Aorta (tissue), 5 donors: ENCODE results near the gene MPZL3. TPM values are rescaled to one million over a fixed set of nuclear protein-coding genes. Genes with fewer than 3 reads are reported as not detected.

Experiments
- ATAC-seq: fragments of 200-7000 bp; cut with Tn5 transposase; one replicate; pipeline ENCODE4 v1.9.1; 2022; ENCODE audit warnings: moderate library complexity; ENCODE audit not compliant: low FRiP score
- DNase-seq, 2 donors: peaks; one replicate each; pipeline ENCODE4 v3.0.0-alpha.2; 2020
- H3K27ac ChIP-seq, 2 donors: one replicate each; pipeline ENCODE4 v1.5.1; 2013; ENCODE audit warnings: low read length in 2 of 2, mild to moderate bottlenecking in 2 of 2, moderate library complexity in 2 of 2, control low read depth in 1 of 2, inconsistent platforms in 1 of 2, low read depth in 1 of 2
- H3K27me3 ChIP-seq, 2 donors: one replicate each; pipeline ENCODE4 v1.6.1; 2013; ENCODE audit warnings: control low read depth in 1 of 2, low read length in 1 of 2, mild to moderate bottlenecking in 1 of 2, moderate library complexity in 1 of 2; ENCODE audit not compliant: insufficient read depth in 2 of 2, control insufficient read depth in 1 of 2
- H3K36me3 ChIP-seq, 2 donors: one replicate each; pipeline ENCODE4 v1.6.1; 2013; ENCODE audit warnings: control low read depth in 1 of 2, low read length in 1 of 2, mild to moderate bottlenecking in 1 of 2; ENCODE audit not compliant: insufficient read depth in 2 of 2, control insufficient read depth in 1 of 2
- H3K4me1 ChIP-seq, 2 donors: one replicate each; pipeline ENCODE4 v1.6.1; 2013; ENCODE audit warnings: low read length in 2 of 2, control low read depth in 1 of 2, mild to moderate bottlenecking in 1 of 2, moderate library complexity in 1 of 2; ENCODE audit not compliant: insufficient read depth in 2 of 2, control insufficient read depth in 1 of 2
- H3K4me3 ChIP-seq, 2 donors: one replicate each; pipeline ENCODE4 v1.5.1; 2013; ENCODE audit warnings: low read length in 2 of 2, control low read depth in 1 of 2, mild to moderate bottlenecking in 1 of 2
- H3K9me3 ChIP-seq: one replicate; pipeline ENCODE4 v1.6.1; 2013; ENCODE audit warnings: mild to moderate bottlenecking, low read length; ENCODE audit not compliant: control insufficient read depth
- WGBS, 2 donors: extraction: QIAGEN DNeasy Blood & Tissue Kit; methylation state at CpG; one replicate each; pipeline ENCODE4 v1.1.7; 2013; 5-methylcytosine and 5-hydroxymethylcytosine counted together
- intact Hi-C, 2 donors: fragments of 100-400 bp; cut with DNase I; formaldehyde crosslinking; loops; one replicate each; pipeline versions ENCODE4 v1.14.2 to v1.15.0; 2022
- polyA plus RNA-seq, 2 donors: library from polyadenylated mRNA; stranded (reverse); fragments of 200-250 nt; gene quantifications; one replicate each; pipeline ENCODE4 v1.2.3, GENCODE V29; 2013
- total RNA-seq, 2 donors: library from RNA; stranded (reverse); fragmentation: NEBNext Ultra II Directional; extraction: Animal tissue kit (Norgen Biotek cat#: 25700); gene quantifications; one replicate each; pipeline ENCODE4 v1.2.1, GENCODE V29; 2021
- donor health status: healthy with polysubstance abuse.
- donor health status: Bipolar disorder and iron deficiency.
- donor health status: DM: no; HTN: no; CAD: no.
- donor health status: DM: no; HTN: no; CAD: no.
- donor health status: DM: yes; HTN: yes; CAD: no.

Gene MPZL3
- total and polyA plus RNA-seq, 4 donors = 0.33 to 2.7 (median 1.00) TPM

DNA sequence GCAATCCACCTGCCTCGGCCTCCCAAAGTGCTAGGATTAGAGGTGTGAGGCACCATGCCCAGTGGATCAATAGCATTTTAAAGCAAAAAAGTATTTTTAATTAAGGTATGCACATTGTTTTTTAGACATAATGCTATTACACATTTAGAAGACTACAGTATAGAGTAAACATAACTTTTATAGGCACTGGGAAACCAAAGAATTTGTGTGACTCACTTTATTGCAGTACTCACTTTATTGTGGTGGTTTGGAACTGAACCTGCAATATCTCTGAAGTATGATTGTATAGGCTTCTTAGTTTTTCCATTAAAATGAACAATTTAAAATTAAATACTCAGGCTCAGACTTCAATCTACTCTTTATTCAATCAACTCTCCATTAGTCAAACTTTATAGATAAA is 34.8 kb upstream of the MPZL3 start:
- DNase-seq (no peak), ATAC-seq (no peak)
- no peaks in the 10 kb centered on the region for H3K9me3 ChIP-seq
- 80 to 83% methylated on average over 1 of the region's 1 CpG for WGBS, 2 donors
- H3K27ac ChIP-seq = no peak overlapping the region
- no peaks in the 10 kb centered on the region for H3K27me3 ChIP-seq
- no peaks in the 10 kb centered on the region for H3K4me1 ChIP-seq
- no peak overlapping the region for H3K4me3 ChIP-seq
- intact Hi-C loops = no loop called here
- no peaks in the 10 kb centered on the region for H3K36me3 ChIP-seq

DNA sequence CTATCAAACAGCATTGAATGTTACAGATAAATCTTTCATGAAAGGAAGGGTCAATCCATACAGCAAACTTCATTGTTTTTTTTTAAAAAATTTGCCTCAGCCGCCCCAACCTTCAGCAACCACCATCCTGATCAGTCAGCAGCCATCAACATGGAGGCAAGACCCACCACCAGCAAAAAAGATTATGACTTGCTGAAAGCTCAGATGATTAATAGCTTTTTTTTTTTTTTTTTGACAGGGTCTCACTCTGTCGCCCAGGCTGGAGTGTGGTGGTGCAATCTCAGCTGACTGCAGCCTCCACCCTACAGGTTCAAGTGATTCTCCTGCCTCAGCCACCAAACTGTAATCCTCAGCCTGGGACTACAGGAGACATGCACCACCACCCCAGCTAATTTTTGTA is 34.4 kb upstream of the MPZL3 start:
- Histone ChIP-seq H3K4me1 (no peaks in the 10 kb centered on the region), H3K27ac (no peak overlapping the region), H3K27me3 (no peaks in the 10 kb centered on the region), H3K9me3 (no peaks in the 10 kb centered on the region), H3K4me3 (no peak overlapping the region), H3K36me3 (no peaks in the 10 kb centered on the region)
- intact Hi-C loops = no loop called here
- DNase-seq (no peak), ATAC-seq (no peak)
- WGBS, 2 donors = 62 to 75% methylated on average over 2 of the region's 2 CpGs

DNA sequence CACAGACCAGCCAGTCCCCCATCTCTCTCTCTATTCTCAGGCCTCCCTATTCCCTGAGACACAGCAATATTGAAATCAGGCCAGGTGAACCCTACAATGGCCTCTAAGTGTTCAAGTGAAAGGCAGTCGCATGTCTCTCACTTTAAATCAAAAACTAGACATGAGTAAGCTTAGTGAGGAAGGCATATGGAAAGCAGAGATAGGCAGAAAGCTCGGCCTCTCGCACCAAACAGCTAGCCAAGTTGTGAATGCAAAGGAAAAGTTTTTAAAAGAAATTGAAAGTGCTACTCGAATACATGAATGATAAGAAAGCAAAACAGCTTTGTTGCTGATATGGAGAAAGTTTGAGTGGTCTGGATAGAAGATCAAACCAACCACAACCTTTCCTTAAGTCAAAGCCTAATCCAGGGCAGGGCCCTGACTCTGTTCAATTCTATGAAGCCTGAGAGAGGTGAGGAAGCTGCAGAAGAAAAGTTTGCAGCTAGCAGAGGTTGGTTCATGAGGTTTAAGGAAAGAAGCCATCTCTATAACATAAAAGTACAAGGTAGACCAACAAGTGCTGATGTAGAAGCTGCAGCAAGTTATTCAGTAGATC is 31.7 kb upstream of the MPZL3 start:
- no peaks in the 10 kb centered on the region for H3K4me1 ChIP-seq

DNA sequence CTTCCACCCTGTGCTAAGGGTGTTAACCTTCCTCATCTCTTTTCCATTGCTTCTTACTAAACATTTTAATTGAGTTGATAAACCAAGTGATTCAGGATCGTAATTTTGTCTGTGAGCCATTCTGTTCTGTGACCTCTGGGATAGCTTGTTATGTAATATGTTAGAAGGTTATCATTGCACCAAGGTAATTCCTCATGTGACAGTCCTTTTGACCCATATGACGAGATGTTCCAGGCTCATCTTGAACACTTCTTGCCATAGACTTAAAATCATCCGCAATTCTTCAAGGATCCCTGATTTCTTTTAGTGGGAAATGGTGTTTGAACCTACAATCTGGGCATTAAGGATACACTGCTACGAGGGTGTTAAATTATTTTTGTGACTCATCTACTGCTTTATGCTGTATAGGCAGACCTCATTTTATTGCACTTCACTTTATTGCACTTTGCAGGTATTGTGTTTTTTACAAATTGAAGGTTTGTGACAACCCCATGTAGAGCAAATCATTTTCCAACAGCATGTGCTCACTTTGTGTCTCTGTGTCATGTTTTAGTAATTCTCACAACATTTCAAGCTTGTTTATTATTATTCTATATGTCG is 31.0 kb upstream of the MPZL3 start:
- no peak overlapping the region for H3K4me3 ChIP-seq
- no peak overlapping the region for H3K27ac ChIP-seq
- H3K27me3 ChIP-seq = no peaks in the 10 kb centered on the region
- intact Hi-C loops = no loop called here
- WGBS, 2 donors = 68 to 69% methylated on average over 5 of the region's 5 CpGs
- no peaks in the 10 kb centered on the region for H3K9me3 ChIP-seq
- DNase-seq (no peak), ATAC-seq (no peak)
- H3K36me3 ChIP-seq = no peaks in the 10 kb centered on the region
- no peaks in the 10 kb centered on the region for H3K4me1 ChIP-seq

More for the DNA sequence above, 31.7 kb upstream of the MPZL3 start:
- DNase-seq = no peak
- Histone ChIP-seq H3K36me3 (no peaks in the 10 kb centered on the region), H3K27ac (no peak overlapping the region), H3K4me3 (no peak overlapping the region), H3K27me3 (no peaks in the 10 kb centered on the region), H3K9me3 (no peaks in the 10 kb centered on the region)
- 49 to 50% methylated on average over 4 of the region's 4 CpGs for WGBS, 2 donors
- ATAC-seq = no peak
- intact Hi-C loops = no loop called here

DNA sequence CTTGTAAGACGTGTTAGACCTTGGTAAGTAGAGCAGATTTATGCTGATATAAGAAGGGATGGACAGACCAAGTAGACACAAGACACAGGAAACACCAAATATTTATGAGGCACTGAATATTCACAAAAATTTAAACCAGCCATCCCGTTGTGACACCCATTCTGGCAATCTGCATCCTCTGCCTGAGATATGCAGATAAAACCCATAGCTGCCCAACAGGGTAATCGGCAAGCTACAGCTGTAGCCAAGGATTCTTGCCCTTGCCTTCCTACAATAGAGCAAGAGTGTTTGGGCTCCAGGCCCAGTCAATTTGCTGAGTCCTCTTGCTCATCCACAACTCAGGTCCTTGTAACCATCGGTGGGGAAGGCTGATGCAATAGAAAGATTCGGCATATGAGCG is 30.4 kb upstream of the MPZL3 start:
- ATAC-seq = no peak

DNA sequence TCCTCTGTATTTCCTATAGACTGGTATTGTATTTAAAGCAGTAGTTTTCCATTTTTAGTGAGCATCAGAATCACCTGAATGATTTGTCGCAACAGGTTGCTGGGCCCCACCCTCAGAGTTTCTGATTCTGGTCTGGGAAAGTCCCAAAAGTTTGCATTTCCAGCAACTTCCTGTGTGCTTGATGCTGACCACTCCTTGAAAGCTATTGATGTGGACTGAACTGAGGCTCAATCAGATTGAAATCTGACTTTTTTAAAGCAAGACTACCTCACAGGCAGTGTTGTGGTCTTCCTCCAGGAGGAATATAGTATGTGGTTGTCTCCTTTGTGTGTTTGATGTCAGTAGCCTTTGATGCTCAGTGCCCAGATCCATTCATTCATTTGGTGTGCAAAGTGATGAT is 29.1 kb upstream of the MPZL3 start:
- 94 to 96% methylated on average over 1 of the region's 1 CpG for WGBS, 2 donors
- H3K27ac ChIP-seq = no peak overlapping the region
- H3K9me3 ChIP-seq = no peaks in the 10 kb centered on the region
- intact Hi-C loops = no loop called here
- H3K4me1 ChIP-seq = no peaks in the 10 kb centered on the region
- no peak overlapping the region for H3K4me3 ChIP-seq
- no peak for DNase-seq
- H3K36me3 ChIP-seq = no peaks in the 10 kb centered on the region
- ATAC-seq = no peak
- H3K27me3 ChIP-seq = no peaks in the 10 kb centered on the region

More for the DNA sequence above, 30.4 kb upstream of the MPZL3 start:
- intact Hi-C loops = no loop called here
- DNase-seq = no peak
- no peaks in the 10 kb centered on the region for H3K27me3 ChIP-seq
- no peaks in the 10 kb centered on the region for H3K4me1 ChIP-seq
- WGBS, 2 donors = 72 to 84% methylated on average over 6 of the region's 6 CpGs
- no peaks in the 10 kb centered on the region for H3K36me3 ChIP-seq
- H3K9me3 ChIP-seq = no peaks in the 10 kb centered on the region
- H3K4me3 ChIP-seq = no peak overlapping the region
- no peak overlapping the region for H3K27ac ChIP-seq

DNA sequence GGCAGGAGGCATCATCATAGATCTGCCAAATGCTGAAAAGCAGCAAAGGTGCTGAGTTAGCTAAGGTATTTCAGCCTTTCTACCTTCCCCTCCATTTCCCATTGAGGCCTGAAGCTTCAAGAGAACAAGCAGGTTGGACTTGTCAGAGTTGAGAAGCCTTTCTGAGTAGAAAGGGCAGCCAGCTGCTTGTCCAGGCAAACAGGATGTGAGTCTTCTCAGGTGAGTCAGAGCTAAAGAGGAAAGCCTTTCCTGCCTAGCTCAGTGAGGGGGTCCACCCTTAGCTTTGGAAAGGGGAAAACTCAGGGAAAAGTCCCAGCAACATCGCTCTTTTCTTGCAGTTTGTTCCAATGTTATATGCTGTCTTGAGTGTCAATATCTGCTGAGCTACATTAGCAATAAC is 25.1 kb upstream of the MPZL3 start:
- no peak overlapping the region for H3K27ac ChIP-seq
- ATAC-seq = no peak

DNA sequence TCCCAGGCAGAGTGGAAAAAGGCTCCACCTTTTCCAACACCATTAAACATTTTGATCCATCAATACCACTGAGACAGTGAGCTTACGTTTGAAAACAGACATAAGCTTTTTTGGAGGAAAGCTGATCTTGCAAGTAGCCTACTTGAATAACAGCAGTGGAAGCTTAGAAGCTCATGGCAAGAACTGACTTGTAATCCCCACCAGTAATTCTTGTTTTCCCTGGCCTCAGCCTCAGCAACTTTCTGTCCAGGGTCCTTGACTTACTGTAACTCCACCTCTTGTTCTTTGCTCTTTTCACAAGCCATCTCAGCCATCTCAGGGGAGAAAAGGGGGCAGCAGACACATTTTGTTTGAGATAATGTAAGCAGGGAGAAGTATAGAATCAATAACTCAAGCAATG is 24.3 kb upstream of the MPZL3 start:
- DNase-seq = no peak
- ATAC-seq = no peak
- Histone ChIP-seq H3K9me3 (no peaks in the 10 kb centered on the region), H3K4me1 (no peaks in the 10 kb centered on the region), H3K27me3 (no peaks in the 10 kb centered on the region), H3K36me3 (no peaks in the 10 kb centered on the region), H3K4me3 (no peak overlapping the region), H3K27ac (no peak overlapping the region)
- 65 to 70% methylated on average over 1 of the region's 1 CpG for WGBS, 2 donors
- intact Hi-C loops = no loop called here

More for the DNA sequence above, 25.1 kb upstream of the MPZL3 start:
- Histone ChIP-seq H3K4me1 (no peaks in the 10 kb centered on the region), H3K27me3 (no peaks in the 10 kb centered on the region), H3K4me3 (no peak overlapping the region), H3K36me3 (no peaks in the 10 kb centered on the region), H3K9me3 (no peaks in the 10 kb centered on the region)
- 93 to 95% methylated on average over 1 of the region's 1 CpG for WGBS, 2 donors
- intact Hi-C loops = no loop called here
- no peak for DNase-seq

DNA sequence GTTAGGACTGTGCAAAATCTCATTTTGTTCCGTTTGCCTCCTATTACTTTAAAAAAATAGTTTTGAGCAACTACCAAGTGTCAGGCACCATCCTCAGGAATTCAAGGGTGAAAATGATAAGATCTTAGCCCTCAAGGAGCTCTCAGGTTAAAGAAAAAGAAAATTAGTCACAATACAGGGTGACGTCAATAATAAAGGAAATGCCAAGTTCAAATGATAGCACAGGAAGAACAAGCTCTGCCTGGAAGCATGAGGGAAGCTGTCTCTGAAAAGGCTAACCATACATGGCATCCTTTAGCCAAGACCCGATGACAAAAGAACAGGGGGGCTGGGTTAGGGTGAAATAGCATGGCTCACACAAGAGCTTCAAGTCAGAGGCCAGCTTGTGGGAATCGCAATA is 23.0 kb upstream of the MPZL3 start:
- intact Hi-C loops = no loop called here
- Histone ChIP-seq H3K4me1 (no peaks in the 10 kb centered on the region), H3K36me3 (no peaks in the 10 kb centered on the region), H3K27ac (no peak overlapping the region), H3K27me3 (no peaks in the 10 kb centered on the region), H3K4me3 (no peak overlapping the region), H3K9me3 (no peaks in the 10 kb centered on the region)
- DNase-seq (no peak), ATAC-seq (no peak)
- 47 to 70% methylated on average over 4 of the region's 4 CpGs for WGBS, 2 donors
